ENCODE data around the gene MBD3L1. TPM values are rescaled to one million over a fixed set of nuclear protein-coding genes. Genes with fewer than 3 reads are reported as not detected.

MBD3L1 gene
- total and polyA plus RNA-seq, 2 of the 4 experiments (the other 2 are of a cell fraction): not detected

GRCh38 chr19:8877854-8878705 is 45.9 kb downstream of the MBD3L1 start:
- CTCF ChIA-PET: no interaction called here
- H3K9ac ChIP-seq (ENCODE audit: low read depth, low read length): no peak overlapping the region
- no peaks in the 10 kb centered on the region for H3K9me1 ChIP-seq (ENCODE audit: insufficient read depth, low read length)
- in situ Hi-C loops (cut with MboI; ENCODE audit: low sequenced_read_pairs) (no loop called here), dilution Hi-C loops (cut with HindIII; ENCODE audit: low sequenced_read_pairs, unreplicated experiment) (no loop called here), intact Hi-C loops (cut with micrococcal nuclease) (no loop called here)
- TF ChIP-seq RCOR1 (IDR thresholded peaks at IDR 0.05; ENCODE audit: insufficient replicate concordance, low read length) (no peak), ELK1 (IDR thresholded peaks at IDR 0.05; ENCODE audit: borderline replicate concordance, low read depth, low read length) (no peak), FOS (IDR thresholded peaks at IDR 0.05; ENCODE audit: low read depth, low read length) (no peak), USF2 (IDR thresholded peaks at IDR 0.05; ENCODE audit: low read depth, low read length) (no peak)
- no CpG with 5 or more reads among the region's 6 CpGs for WGBS, 2 experiments (ENCODE audit: extremely low coverage in 2 of 2, insufficient read length in 1 of 2)
- H3K4ac ChIP-seq (ENCODE audit: low read depth, low read length): no peak overlapping the region
- H3K4me2 ChIP-seq (ENCODE audit: low read depth, low read length): no peak overlapping the region
- BruUV-seq (replicated peaks): no TSS peak
- H3K36me3 ChIP-seq (ENCODE audit: control insufficient read depth, insufficient read depth, low read length): no peaks in the 10 kb centered on the region
- no peak overlapping the region for H3K18ac ChIP-seq (ENCODE audit: low read depth, low read length)
- no peak overlapping the region for H4K5ac ChIP-seq (ENCODE audit: low read depth, low read length)
- no peak for DNase-seq
- H3K23ac ChIP-seq (ENCODE audit: low read depth, low read length): no peak overlapping the region
- H3K4me1 ChIP-seq (ENCODE audit: control insufficient read depth, insufficient read depth, low read length): no peaks in the 10 kb centered on the region
- H3K27me3 ChIP-seq (ENCODE audit: control insufficient read depth, insufficient read depth, low read length): no peaks in the 10 kb centered on the region
- no peaks in the 10 kb centered on the region for H4K20me1 ChIP-seq (ENCODE audit: insufficient read depth, low read length)
- H3K56ac ChIP-seq (ENCODE audit: extremely low read depth, insufficient read depth, low read length): no peak overlapping the region
- H3K79me1 ChIP-seq (ENCODE audit: low read depth in 1 of 2, low read length in 2 of 2): no peaks in the 10 kb centered on the region
- H2AK5ac ChIP-seq (ENCODE audit: low read depth, low read length): no peak overlapping the region
- H2BK15ac ChIP-seq (ENCODE audit: low read depth, low read length): no peak overlapping the region
- H3K9me3 ChIP-seq (ENCODE audit: control insufficient read depth, insufficient read depth, low read length): peaks cover 24% of the 10 kb centered on the region
- H3K4me3 ChIP-seq (ENCODE audit: insufficient read depth, low read depth, low read length): no peak overlapping the region
- no peak overlapping the region for H2AFZ ChIP-seq (replicated peaks; ENCODE audit: low read length, poor library complexity)
- no peak overlapping the region for H4K91ac ChIP-seq (ENCODE audit: insufficient read depth, low read depth, low read length)
- H4K8ac ChIP-seq (ENCODE audit: low read depth in 2 of 2, low read length in 2 of 2): no peak overlapping the region
- H3K27ac ChIP-seq (ENCODE audit: insufficient read depth, low read length): no peak overlapping the region
- H2BK20ac ChIP-seq (ENCODE audit: low read depth, low read length): no peak overlapping the region
- H2BK5ac ChIP-seq (ENCODE audit: low read depth, low read length, poor library complexity, severe bottlenecking): peak overlapping the region; percentile 26
- H2AK9ac ChIP-seq (replicated peaks; ENCODE audit: low read depth, low read length, poor library complexity): no peak overlapping the region
- no peak overlapping the region for H2BK120ac ChIP-seq (ENCODE audit: low read depth, low read length)
- H3K14ac ChIP-seq (replicated peaks; ENCODE audit: low read depth, low read length): no peak overlapping the region
- POLR2A ChIA-PET (ENCODE audit: unreplicated experiment): no interaction called here
- ATAC-seq (ENCODE audit: low read depth): no peak
